ENCODE data around the gene KRT75. TPM values are rescaled to one million over a fixed set of nuclear protein-coding genes. Genes with fewer than 3 reads are reported as not detected.

The KRT75 gene
- total RNA-seq, 1 donor from 2014 or later: not detected

DNA sequence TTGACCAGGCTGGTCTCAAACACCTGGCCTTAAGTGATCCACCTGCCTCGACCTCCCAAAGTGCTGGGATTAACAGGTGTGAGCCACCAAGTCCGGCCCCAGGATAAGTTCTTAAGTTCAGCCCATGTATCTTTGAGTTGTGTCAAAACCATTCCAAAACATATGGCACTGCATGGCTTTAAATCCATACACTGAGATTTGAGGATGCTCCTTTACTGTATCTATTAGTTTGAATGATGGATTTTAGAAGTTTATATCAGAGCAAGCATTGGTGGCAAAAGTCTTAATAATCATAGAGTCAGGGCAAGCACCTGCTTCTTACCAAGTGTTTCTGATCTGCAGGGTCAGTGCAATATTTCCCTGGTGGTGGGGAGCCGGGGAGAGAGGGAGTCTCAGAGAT is 11.7 kb upstream of the KRT75 start:
- TF ChIP-seq, protein P1, sequence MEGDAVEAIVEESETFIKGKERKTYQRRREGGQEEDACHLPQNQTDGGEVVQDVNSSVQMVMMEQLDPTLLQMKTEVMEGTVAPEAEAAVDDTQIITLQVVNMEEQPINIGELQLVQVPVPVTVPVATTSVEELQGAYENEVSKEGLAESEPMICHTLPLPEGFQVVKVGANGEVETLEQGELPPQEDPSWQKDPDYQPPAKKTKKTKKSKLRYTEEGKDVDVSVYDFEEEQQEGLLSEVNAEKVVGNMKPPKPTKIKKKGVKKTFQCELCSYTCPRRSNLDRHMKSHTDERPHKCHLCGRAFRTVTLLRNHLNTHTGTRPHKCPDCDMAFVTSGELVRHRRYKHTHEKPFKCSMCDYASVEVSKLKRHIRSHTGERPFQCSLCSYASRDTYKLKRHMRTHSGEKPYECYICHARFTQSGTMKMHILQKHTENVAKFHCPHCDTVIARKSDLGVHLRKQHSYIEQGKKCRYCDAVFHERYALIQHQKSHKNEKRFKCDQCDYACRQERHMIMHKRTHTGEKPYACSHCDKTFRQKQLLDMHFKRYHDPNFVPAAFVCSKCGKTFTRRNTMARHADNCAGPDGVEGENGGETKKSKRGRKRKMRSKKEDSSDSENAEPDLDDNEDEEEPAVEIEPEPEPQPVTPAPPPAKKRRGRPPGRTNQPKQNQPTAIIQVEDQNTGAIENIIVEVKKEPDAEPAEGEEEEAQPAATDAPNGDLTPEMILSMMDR (IDR thresholded peaks at IDR 0.05; ENCODE audit: partially characterized antibody, unreplicated experiment): no peak
- Mint-ChIP-seq H3K27me3 (ENCODE audit: unreplicated experiment) (no peaks in the 10 kb centered on the region), H3K9me3 (ENCODE audit: unreplicated experiment) (no peaks in the 10 kb centered on the region), H3K27ac (ENCODE audit: unreplicated experiment) (no peak overlapping the region), H3K4me3 (ENCODE audit: unreplicated experiment) (no peak overlapping the region), H3K36me3 (ENCODE audit: unreplicated experiment) (peaks cover 7% of the 10 kb centered on the region), H3K4me1 (ENCODE audit: low read depth, unreplicated experiment) (peaks cover 8% of the 10 kb centered on the region)
- DNase-seq: no peak

DNA sequence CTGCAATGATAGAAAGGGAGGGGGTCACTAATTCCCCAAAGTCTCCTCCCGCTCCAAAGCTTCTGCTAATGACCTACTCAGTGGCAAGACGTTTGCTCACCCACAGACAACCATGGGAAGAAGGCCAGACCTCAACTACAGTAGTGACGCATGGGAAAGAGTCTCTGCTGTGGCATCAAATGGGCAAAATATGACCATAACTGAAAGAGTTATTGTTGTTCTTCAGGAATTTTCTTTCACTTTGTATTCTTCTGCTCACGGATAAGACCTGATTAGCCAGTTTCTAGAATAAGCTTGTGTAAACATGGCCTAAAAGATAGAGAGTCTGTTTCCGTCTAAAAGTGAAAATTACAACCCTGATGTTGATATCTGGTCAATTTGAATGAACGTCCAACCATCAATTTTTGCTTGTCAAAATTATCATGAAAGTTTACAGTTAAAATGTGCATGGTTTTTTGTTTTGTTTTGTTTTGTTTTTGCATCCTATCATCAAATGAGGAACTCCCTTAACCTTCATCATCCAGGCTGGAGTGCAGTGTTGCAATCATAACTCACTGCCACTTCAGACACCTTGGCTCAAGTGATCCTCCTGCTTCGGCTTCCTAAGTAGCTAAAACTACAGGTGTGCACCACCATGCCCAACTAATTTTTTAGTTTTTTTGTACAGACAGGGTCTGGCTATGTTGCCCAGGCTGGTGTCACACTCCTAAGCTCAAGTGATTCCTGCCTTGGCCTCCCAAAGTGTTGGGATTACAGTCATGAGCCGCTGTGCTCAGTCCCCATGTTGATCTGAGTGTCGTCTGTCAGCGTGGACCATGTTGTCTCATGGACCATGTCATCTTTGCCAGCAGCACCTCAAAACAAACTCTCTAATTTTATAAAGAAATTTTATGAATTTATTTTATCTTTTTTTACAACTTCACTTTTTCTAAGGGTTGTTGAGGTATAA is 10.8 kb upstream of the KRT75 start:
- Mint-ChIP-seq H3K9me3 (ENCODE audit: unreplicated experiment) (no peaks in the 10 kb centered on the region), H3K27ac (ENCODE audit: unreplicated experiment) (no peak overlapping the region), H3K4me1 (ENCODE audit: low read depth, unreplicated experiment) (peaks cover 3% of the 10 kb centered on the region), H3K4me3 (ENCODE audit: unreplicated experiment) (no peak overlapping the region), H3K36me3 (ENCODE audit: unreplicated experiment) (peaks cover 7% of the 10 kb centered on the region), H3K27me3 (ENCODE audit: unreplicated experiment) (no peaks in the 10 kb centered on the region)
- TF ChIP-seq, protein P1 (IDR thresholded peaks at IDR 0.05; ENCODE audit: partially characterized antibody, unreplicated experiment): no peak
- DNase-seq: no peak

DNA sequence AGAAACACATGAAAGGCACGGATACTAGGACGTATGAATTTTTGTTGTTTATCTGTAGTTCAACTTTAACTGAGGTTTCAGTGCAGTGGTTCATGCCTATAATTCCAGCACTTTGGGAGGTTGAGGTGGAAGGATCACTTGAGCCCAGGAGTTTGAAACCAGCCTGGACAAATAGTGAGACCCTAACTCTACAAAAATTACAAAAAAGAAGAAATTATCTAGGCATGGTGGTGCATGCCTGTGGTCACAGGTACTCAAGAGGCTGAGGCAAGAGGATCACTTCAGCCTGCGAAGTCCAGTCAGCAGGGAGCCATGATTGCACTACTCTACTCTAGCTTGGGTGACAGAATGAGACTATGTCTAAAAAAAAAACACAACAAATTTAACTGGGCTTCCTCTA is 9.8 kb upstream of the KRT75 start:
- no peak for DNase-seq
- Mint-ChIP-seq H3K9me3 (ENCODE audit: unreplicated experiment) (no peaks in the 10 kb centered on the region), H3K27me3 (ENCODE audit: unreplicated experiment) (no peaks in the 10 kb centered on the region), H3K4me3 (ENCODE audit: unreplicated experiment) (no peak overlapping the region), H3K27ac (ENCODE audit: unreplicated experiment) (no peak overlapping the region), H3K36me3 (ENCODE audit: unreplicated experiment) (peaks cover 7% of the 10 kb centered on the region), H3K4me1 (ENCODE audit: low read depth, unreplicated experiment) (peaks cover 5% of the 10 kb centered on the region)
- TF ChIP-seq, protein P1 (IDR thresholded peaks at IDR 0.05; ENCODE audit: partially characterized antibody, unreplicated experiment): no peak

DNA sequence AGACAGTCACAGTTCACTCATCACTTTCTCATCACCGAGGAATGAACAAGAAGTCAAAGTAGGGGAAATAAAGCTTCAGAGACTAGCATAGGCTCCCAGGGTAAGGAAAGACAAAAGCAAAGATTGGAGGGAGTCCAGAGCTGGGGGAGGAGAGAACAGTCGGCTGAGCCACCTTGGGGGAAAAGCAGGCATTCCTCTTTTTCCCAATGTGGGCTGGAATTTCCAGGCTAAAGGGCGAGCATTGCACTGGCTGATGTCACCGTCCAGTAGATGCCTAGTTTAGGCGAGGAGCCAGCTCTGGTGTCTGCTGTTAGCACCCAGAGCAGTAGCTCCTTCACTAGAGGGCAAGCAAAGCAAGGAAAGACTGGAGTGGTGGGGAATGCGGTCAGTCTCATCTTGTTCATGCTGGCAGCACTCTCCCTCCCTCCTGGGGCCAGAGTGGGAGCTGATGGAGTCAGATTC is 8.5 kb upstream of the KRT75 start:
- H3K27ac Mint-ChIP-seq (ENCODE audit: unreplicated experiment): no peak overlapping the region

More for the DNA sequence above, 8.5 kb upstream of the KRT75 start:
- Mint-ChIP-seq H3K27me3 (ENCODE audit: unreplicated experiment) (no peaks in the 10 kb centered on the region), H3K36me3 (ENCODE audit: unreplicated experiment) (no peaks in the 10 kb centered on the region), H3K4me1 (ENCODE audit: low read depth, unreplicated experiment) (peaks cover 5% of the 10 kb centered on the region), H3K9me3 (ENCODE audit: unreplicated experiment) (peaks cover 1% of the 10 kb centered on the region), H3K4me3 (ENCODE audit: unreplicated experiment) (no peak overlapping the region)
- TF ChIP-seq, protein P1 (IDR thresholded peaks at IDR 0.05; ENCODE audit: partially characterized antibody, unreplicated experiment): no peak
- DNase-seq: no peak

Measured in glutamatergic neuron (in vitro differentiated cells).